ENCODE measurements around the gene ROBO1. TPM values are rescaled to one million over a fixed set of nuclear protein-coding genes. Genes with fewer than 3 reads are reported as not detected.

ROBO1 gene
- total and polyA plus RNA-seq, 4 donors, result 1.0 to 30.3 (median 3.9) TPM

DNA sequence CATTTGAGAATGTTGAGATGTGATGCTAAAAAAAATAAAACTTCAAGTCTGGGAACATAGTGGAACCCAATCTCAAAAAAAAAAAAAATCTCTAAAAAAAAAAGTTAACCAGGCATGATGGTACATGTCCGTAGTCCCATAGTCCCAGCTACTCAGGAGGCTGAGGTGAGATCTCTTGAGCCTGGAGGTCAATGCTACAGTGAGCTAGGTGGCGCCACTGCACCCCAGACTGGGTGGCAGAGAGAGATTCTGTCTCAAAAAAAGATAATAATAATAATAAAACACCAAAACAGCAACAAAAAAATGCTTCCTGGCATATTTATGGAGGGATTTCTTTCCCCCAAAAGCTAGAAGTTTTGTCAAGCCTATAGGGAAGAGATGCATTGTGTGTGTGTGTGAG is 361.6 kb downstream of the ROBO1 start:
- WGBS, result 89% methylated on average over 2 of the region's 2 CpGs
- no peak for DNase-seq (ENCODE audit: low spot score)
- Histone ChIP-seq H3K9ac (ENCODE audit: low read depth in 1 of 2, low read length in 2 of 2) (no peak overlapping the region), H3K36me3 (ENCODE audit: control insufficient read depth in 4 of 4, insufficient read depth in 3 of 4, low read depth in 1 of 4, low read length in 3 of 4) (no peaks in the 10 kb centered on the region), H3K27me3 (ENCODE audit: control insufficient read depth in 4 of 4, insufficient read depth in 4 of 4, low read length in 3 of 4) (no peaks in the 10 kb centered on the region), H3K4me1 (ENCODE audit: control insufficient read depth in 4 of 4, insufficient read depth in 4 of 4, low read length in 3 of 4) (peaks cover 4 to 21% (median 16%) of the 10 kb centered on the region in 4 donors), H3K4me3 (ENCODE audit: low read depth in 1 of 3, low read length in 3 of 3) (no peak overlapping the region), H3K9me3 (ENCODE audit: control insufficient read depth in 4 of 4, low read length in 3 of 4) (no peaks in the 10 kb centered on the region), H3K27ac (ENCODE audit: low read depth in 1 of 2, low read length in 2 of 2) (no peak overlapping the region)
- TF ChIP-seq FOXA2 (IDR thresholded peaks at IDR 0.05), result no peak
- no peak for TF ChIP-seq TAF1 (conservative IDR thresholded peaks at IDR 0.05)
- TF ChIP-seq, protein P1, sequence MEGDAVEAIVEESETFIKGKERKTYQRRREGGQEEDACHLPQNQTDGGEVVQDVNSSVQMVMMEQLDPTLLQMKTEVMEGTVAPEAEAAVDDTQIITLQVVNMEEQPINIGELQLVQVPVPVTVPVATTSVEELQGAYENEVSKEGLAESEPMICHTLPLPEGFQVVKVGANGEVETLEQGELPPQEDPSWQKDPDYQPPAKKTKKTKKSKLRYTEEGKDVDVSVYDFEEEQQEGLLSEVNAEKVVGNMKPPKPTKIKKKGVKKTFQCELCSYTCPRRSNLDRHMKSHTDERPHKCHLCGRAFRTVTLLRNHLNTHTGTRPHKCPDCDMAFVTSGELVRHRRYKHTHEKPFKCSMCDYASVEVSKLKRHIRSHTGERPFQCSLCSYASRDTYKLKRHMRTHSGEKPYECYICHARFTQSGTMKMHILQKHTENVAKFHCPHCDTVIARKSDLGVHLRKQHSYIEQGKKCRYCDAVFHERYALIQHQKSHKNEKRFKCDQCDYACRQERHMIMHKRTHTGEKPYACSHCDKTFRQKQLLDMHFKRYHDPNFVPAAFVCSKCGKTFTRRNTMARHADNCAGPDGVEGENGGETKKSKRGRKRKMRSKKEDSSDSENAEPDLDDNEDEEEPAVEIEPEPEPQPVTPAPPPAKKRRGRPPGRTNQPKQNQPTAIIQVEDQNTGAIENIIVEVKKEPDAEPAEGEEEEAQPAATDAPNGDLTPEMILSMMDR (IDR thresholded peaks at IDR 0.05; ENCODE audit: low read depth, low read length, missing input control), result no peak
- no peak for TF ChIP-seq EGR1 (IDR thresholded peaks at IDR 0.05; ENCODE audit: low read depth in 2 of 2)
- TF ChIP-seq FOXA1 (IDR thresholded peaks at IDR 0.05), result no peak
- TF ChIP-seq, protein P2, sequence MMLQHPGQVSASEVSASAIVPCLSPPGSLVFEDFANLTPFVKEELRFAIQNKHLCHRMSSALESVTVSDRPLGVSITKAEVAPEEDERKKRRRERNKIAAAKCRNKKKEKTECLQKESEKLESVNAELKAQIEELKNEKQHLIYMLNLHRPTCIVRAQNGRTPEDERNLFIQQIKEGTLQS (IDR thresholded peaks at IDR 0.05), result no peak
- no peak for TF ChIP-seq HNF4A (conservative IDR thresholded peaks at IDR 0.05)
- TF ChIP-seq, protein P3, sequence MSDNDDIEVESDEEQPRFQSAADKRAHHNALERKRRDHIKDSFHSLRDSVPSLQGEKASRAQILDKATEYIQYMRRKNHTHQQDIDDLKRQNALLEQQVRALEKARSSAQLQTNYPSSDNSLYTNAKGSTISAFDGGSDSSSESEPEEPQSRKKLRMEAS (IDR thresholded peaks at IDR 0.05), result no peak
- TF ChIP-seq, protein P4, sequence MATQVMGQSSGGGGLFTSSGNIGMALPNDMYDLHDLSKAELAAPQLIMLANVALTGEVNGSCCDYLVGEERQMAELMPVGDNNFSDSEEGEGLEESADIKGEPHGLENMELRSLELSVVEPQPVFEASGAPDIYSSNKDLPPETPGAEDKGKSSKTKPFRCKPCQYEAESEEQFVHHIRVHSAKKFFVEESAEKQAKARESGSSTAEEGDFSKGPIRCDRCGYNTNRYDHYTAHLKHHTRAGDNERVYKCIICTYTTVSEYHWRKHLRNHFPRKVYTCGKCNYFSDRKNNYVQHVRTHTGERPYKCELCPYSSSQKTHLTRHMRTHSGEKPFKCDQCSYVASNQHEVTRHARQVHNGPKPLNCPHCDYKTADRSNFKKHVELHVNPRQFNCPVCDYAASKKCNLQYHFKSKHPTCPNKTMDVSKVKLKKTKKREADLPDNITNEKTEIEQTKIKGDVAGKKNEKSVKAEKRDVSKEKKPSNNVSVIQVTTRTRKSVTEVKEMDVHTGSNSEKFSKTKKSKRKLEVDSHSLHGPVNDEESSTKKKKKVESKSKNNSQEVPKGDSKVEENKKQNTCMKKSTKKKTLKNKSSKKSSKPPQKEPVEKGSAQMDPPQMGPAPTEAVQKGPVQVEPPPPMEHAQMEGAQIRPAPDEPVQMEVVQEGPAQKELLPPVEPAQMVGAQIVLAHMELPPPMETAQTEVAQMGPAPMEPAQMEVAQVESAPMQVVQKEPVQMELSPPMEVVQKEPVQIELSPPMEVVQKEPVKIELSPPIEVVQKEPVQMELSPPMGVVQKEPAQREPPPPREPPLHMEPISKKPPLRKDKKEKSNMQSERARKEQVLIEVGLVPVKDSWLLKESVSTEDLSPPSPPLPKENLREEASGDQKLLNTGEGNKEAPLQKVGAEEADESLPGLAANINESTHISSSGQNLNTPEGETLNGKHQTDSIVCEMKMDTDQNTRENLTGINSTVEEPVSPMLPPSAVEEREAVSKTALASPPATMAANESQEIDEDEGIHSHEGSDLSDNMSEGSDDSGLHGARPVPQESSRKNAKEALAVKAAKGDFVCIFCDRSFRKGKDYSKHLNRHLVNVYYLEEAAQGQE (IDR thresholded peaks at IDR 0.05), result no peak
- no peak for TF ChIP-seq NR2F2 (IDR thresholded peaks at IDR 0.05)
- no peak for TF ChIP-seq YY1 (IDR thresholded peaks at IDR 0.05)
- no peak for TF ChIP-seq SP1 (IDR thresholded peaks at IDR 0.05)

DNA sequence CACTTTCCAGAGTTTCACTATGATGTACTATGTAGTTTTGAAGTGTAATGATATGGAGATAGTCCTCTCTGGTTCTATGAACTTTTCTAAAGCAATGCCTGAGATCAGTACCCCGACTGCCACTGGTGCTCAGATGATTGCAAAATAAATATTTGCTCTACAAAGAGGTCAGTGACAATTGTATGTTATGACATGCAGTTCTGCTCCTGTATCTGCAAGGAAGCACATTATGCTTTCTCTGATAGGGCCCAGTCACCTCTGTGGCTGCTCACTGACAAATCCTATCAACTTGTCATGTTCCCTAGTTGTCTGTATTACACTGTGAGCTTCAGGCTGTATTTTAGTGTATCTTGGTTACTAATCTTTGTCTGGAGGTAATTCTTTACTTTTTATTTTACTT is 362.6 kb downstream of the ROBO1 start:
- Histone ChIP-seq H3K27ac (ENCODE audit: low read depth in 1 of 2, low read length in 2 of 2) (no peak overlapping the region), H3K9me3 (ENCODE audit: control insufficient read depth in 4 of 4, low read length in 3 of 4) (no peaks in the 10 kb centered on the region), H3K9ac (ENCODE audit: low read depth in 1 of 2, low read length in 2 of 2) (no peak overlapping the region), H3K36me3 (ENCODE audit: control insufficient read depth in 4 of 4, insufficient read depth in 3 of 4, low read depth in 1 of 4, low read length in 3 of 4) (no peaks in the 10 kb centered on the region), H3K27me3 (ENCODE audit: control insufficient read depth in 4 of 4, insufficient read depth in 4 of 4, low read length in 3 of 4) (no peaks in the 10 kb centered on the region), H3K4me3 (ENCODE audit: low read depth in 1 of 3, low read length in 3 of 3) (no peak overlapping the region), H3K4me1 (ENCODE audit: control insufficient read depth in 4 of 4, insufficient read depth in 4 of 4, low read length in 3 of 4) (peaks cover 3 to 16% (median 10%) of the 10 kb centered on the region in 4 donors)
- WGBS, result 22% methylated on average over 1 of the region's 1 CpG
- no peak for DNase-seq (ENCODE audit: low spot score)
- TF ChIP-seq, protein P1 (IDR thresholded peaks at IDR 0.05; ENCODE audit: low read depth, low read length, missing input control), result no peak
- peak; percentile 19 for TF ChIP-seq FOXA1 (IDR thresholded peaks at IDR 0.05)
- TF ChIP-seq, protein P2 (IDR thresholded peaks at IDR 0.05), result peak; percentile 11
- TF ChIP-seq RAD21 (IDR thresholded peaks at IDR 0.05), result peak in 1 of 2 donors; percentile 40
- TF ChIP-seq HNF4A (conservative IDR thresholded peaks at IDR 0.05), result peak; percentile 66 to 71
- TF ChIP-seq EGR1 (IDR thresholded peaks at IDR 0.05; ENCODE audit: low read depth in 2 of 2), result no peak
- TF ChIP-seq, protein P3 (IDR thresholded peaks at IDR 0.05), result peak; percentile 43
- TF ChIP-seq, protein P5, sequence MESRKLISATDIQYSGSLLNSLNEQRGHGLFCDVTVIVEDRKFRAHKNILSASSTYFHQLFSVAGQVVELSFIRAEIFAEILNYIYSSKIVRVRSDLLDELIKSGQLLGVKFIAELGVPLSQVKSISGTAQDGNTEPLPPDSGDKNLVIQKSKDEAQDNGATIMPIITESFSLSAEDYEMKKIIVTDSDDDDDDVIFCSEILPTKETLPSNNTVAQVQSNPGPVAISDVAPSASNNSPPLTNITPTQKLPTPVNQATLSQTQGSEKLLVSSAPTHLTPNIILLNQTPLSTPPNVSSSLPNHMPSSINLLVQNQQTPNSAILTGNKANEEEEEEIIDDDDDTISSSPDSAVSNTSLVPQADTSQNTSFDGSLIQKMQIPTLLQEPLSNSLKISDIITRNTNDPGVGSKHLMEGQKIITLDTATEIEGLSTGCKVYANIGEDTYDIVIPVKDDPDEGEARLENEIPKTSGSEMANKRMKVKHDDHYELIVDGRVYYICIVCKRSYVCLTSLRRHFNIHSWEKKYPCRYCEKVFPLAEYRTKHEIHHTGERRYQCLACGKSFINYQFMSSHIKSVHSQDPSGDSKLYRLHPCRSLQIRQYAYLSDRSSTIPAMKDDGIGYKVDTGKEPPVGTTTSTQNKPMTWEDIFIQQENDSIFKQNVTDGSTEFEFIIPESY (IDR thresholded peaks at IDR 0.05), result peak; percentile 43
- TF ChIP-seq JUND (IDR thresholded peaks at IDR 0.05), result peak in 1 of 2 donors; percentile 51
- TF ChIP-seq SP1 (IDR thresholded peaks at IDR 0.05), result peak; percentile 79
- TF ChIP-seq RXRA (IDR thresholded peaks at IDR 0.05), result peak; percentile 78 to 83
- TF ChIP-seq TAF1 (conservative IDR thresholded peaks at IDR 0.05), result no peak
- peak; percentile 61 for TF ChIP-seq YY1 (IDR thresholded peaks at IDR 0.05)
- peak; percentile 55 for TF ChIP-seq FOXA2 (IDR thresholded peaks at IDR 0.05)
- TF ChIP-seq NR2F2 (IDR thresholded peaks at IDR 0.05), result no peak
